Measurements from ENCODE around the gene KNL1.

GRCh38 chr15:40650479-40650878, 56.4 kb downstream of the KNL1 start:
- no peak for TF ChIP-seq CTCF (IDR thresholded peaks at IDR 0.05; ENCODE audit: borderline replicate concordance, extremely low read depth, low read length, poor library complexity, severe bottlenecking)
- TF ChIP-seq EZH2 (IDR thresholded peaks at IDR 0.05; ENCODE audit: borderline replicate concordance, low read depth, low read length, severe bottlenecking), result no peak

Data from DND-41 (cell line).